Activated gamma-delta T cell treated with Interleukin-2 at 50 U/mL for 16 hours (primary cell): ENCODE results near the gene ATP5PF.
"Not testable (repeated sequence)": the region's sequence is repeated elsewhere in the genome, so short reads cannot be mapped to it uniquely, and the experiment has no call there.

Source experiments
- DNase-seq: peaks from one replicate; pipeline ENCODE4 v3.0.0-alpha.2; 2020

ATP5PF gene

GRCh38 chr21:25734904-25735645 lies at the start of gene ATP5PF, which contains the start of gene GABPA:
Gene ATP5PF, minus strand, starts transcription at chr21:25734904. Its CDS starts 5,110 bp downstream, at chr21:25729794.
Gene GABPA, plus strand, starts transcription at chr21:25734972. Its CDS starts 6,627 bp downstream, at chr21:25741599.
- peak; percentile 97 for DNase-seq

DNA sequence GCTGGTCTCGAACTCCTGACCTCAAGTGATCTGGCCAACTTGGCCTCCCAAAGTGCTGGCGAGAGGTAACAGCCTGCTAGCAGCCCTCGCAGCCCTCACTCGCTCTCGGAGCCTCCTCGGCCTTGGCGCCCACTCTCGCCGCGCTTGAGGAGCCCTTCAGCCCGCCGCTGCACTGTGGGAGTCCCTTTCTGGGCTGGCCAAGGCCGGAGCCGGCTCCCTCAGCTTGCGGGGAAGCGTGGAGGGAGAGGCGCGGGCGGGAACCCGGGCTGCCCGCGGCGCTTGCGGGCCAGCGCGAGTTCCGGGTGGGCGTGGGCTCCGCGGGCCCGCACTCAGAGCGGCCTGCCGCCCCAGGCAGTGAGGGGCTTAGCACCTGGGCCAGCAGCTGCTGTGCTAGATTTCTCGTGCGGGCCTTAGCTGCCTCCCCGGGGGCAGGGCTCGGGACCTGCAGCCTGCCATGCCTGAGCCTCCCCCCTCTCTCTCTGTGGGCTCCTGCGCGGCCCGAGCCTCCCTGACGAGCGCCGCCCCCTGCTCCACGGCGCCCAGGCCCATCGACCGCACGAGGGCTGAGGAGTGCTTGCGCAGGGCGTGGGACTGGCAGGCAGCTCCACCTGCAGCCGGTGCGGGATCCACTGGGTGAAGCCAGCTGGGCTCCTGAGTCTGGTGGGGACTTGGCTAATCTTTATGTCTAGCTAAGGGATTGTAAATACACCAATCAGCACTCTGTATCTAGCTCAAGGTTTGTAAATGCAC lies 43.6 kb upstream of the ATP5PF start:
- not testable (repeated sequence) for DNase-seq

- no peak for DNase-seq
Measured at GRCh38 chr21:25776440-25776839, 41.7 kb upstream of the ATP5PF start.

DNA sequence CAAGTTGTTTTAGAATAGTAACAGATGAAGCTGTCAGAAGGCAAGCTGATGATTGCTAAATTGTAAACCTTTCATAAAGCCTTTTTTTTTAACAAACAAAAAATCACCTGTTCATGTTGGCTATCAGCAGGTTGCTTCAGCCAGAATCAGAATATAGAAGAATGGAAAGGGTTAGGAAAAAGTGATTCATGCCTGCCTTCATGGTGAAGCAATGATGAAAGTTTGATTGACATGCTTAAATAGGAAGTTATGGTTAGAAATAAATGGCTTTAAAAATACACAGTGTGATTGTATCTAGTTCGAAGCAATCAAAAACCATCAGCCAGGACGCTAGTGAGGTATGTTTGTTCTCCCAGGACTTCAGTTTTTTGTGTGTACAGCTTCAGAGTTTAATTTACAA lies 38.0 kb upstream of the ATP5PF start:
- DNase-seq, result no peak

DNA sequence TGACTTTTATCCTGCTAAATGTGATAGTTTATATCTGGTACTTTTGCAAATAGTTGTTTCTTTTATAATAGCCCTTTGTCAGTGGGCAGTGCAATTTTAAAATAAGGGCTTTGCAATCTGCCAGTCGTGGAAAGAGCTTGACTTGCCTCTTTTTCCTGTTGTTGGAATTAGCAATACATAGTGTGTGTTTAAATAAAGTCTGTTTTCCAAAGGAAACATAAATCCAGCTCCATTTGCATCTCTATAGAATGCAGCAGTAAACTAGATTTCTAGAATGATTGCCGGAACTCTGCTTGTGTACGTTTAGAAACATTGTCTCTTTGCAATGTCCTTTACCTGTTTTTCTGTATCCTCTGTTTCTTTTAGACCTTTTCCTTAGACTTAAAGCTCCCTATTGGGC lies 33.2 kb upstream of the ATP5PF start:
- DNase-seq, result no peak

DNA sequence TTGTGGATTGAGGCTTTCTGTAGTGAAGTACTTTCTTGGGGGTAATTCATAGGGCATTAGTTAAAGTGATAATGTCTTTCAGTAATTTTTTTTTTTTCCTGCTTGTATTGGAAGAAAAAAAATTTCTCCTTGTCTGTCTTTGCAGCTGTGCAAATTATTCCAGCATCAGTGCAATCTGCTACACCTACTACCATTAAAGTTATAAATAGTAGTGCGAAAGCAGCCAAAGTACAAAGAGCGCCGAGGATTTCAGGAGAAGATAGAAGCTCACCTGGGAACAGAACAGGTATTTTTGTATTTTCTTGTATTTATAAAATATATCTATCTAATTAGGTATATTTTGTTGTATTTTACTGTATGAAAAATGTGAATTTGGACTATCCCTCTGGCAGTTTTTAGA lies 29.4 kb upstream of the ATP5PF start:
- DNase-seq, result no peak

DNA sequence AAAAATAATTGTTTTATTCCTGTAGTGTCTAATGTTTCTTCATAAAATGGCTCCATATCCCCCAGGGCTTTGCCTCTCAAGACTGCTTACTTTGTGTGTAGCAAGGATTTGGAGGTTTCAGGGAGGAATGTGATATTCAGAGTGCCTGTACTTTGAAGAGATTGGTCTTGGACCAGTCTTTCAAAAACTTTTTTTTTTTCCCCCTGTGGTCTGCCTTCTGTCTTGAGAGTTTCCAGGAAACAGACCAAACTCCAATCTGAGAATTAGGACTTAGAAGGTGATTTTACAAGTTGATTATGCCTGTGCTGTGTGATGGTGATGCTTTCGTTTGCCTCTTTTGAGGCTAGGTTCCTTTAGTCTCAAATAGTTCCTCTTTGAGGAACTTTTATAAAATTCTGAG lies 26.0 kb upstream of the ATP5PF start:
- DNase-seq, result no peak

GRCh38 chr21:25760061-25760460 lies 25.4 kb upstream of the ATP5PF start:
- no peak for DNase-seq

DNA sequence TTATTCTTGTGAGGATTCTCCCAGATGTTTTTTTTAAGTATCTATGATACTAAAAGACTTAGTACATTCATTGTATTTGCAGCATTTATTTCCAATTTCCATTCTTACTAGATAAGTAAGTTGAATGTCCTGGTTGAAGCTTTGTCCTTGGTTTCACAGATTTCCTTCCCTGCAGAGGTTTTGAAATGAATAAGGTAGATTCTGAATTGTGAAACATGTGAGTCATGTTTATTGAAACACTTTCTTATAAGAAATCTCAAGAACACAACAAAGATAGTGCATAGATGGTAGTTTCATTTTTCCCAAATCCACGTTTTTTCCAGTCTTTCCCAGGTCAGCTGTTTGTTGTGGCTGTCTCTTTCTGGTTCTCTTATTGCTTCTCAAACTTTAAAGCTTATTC lies 24.9 kb upstream of the ATP5PF start:
- no peak for DNase-seq

- no peak for DNase-seq
Measured at GRCh38 chr21:25757531-25757930, 22.8 kb upstream of the ATP5PF start.

GRCh38 chr21:25756190-25756932 lies 21.7 kb upstream of the ATP5PF start:
- DNase-seq, result no peak

DNA sequence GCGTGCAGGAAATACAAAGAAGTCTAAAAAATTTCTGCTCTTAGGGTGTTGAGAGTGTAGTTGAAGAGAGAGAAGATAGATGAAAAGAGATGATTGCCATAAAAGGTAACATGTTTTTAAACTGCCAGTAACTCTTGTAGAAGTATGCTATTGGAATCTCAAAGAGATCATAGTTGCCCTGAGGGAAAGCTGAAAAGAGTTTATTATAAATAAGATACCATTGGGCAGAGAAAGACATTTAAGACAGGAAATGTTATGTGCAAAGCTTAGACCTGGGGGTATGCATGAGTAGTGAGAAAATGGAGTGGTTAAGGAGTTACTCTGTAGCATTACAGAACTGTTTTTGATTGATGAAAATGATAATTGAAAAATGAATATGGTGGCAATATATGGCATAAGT lies 17.7 kb upstream of the ATP5PF start:
- no peak for DNase-seq

- DNase-seq, result no peak
Measured at GRCh38 chr21:25750085-25750484, 15.4 kb upstream of the ATP5PF start.

DNA sequence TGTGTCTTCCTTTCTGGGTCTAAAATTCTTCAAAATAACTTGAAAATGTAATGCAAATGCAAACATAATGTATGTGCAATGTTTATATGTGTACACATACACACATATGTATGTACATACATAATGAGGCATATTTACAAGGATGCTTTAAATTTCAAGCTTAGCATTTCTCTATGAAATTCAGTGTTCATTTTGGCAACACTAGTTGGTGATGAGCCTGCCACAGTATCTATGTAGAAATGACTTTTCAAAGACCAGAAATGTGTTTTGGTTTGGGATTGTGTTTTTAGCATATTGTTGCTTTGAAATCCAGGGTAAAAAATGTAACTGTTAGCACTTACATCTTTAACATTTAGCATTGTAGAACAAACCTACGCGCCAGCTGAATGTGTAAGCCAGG lies 10.2 kb upstream of the ATP5PF start:
- no peak for DNase-seq

- DNase-seq, result no peak
Measured at GRCh38 chr21:25742900-25743299, 8.2 kb upstream of the ATP5PF start.

- DNase-seq, result no peak
Measured at GRCh38 chr21:25737421-25737820, 2.7 kb upstream of the ATP5PF start.

DNA sequence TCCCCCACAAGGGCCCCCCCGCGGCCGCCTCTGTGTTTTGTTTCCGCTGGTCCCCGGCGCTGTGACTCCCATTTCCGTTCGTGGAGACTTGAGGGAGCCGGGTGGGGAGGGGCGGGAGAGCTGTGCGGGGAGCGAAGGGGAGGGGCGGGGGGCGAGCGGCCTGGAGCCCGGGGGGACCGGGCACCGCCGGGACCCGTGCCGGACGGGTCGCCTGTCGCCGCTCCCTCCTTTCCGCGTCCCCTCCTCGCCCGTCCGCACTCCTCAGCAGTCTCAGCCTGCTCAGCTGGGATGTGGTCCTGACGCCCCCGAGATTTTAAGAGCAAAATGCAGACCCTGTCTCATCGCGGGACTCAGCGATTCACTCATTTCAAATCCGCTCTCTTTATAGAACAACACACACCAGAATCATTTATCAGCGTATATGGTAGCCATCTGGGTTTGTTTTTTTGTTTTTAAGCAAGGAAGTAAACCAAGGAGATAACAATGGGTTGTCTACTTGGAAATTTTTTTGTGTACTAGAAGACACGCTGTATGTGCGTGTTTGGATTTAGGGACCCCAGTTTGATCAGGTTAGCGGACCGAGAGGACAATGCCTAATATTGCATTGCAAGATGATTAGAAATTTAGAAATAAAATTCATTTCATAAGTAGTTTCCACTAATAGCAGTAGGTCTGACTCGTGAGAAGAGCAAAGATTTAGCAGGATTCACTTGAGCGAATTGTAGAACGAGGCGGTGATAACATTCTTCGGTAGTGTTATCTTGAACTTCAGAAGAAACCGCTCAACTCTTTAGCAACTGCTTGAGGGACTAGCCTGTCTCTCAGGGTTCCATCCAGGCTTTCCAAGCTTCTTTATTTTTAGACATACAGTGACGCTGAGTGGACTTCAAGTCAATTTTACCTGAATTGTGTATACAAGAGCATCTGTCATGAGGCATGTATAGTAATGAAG lies 1.2 kb upstream of the ATP5PF start:
- peak; percentile 74 for DNase-seq

GRCh38 chr21:25734654-25734903 lies 125 bp downstream of the ATP5PF start:
- DNase-seq, result no peak

- no peak for DNase-seq
Measured at GRCh38 chr21:25733859-25734653, 648 bp downstream of the ATP5PF start.

GRCh38 chr21:25732091-25732760 lies 2.5 kb downstream of the ATP5PF start:
- DNase-seq, result no peak

GRCh38 chr21:25722631-25723030 lies 12.1 kb downstream of the ATP5PF start:
- no peak for DNase-seq
